Keratinocyte (primary cell): ENCODE measurements around the gene SHPK. TPM values are rescaled to one million over a fixed set of nuclear protein-coding genes. Genes with fewer than 3 reads are reported as not detected.

ENCODE experiments used
- DNase-seq: peaks from one replicate; pipeline ENCODE4 v3.0.0-alpha.2; 2011; ENCODE audit warnings: low read depth, missing footprints, low spot score
- FAIRE-seq: peaks from 2 replicates; lab custom pipeline; 2011; peaks lifted over from hg19 to GRCh38; lab: Jason Lieb, UNC
- H2AFZ ChIP-seq: 2 replicates; pipeline ENCODE4 v1.6.0; 2012; ENCODE audit warnings: low read length, control low read depth, inconsistent platforms; ENCODE audit not compliant: control insufficient read depth
- H3K27ac ChIP-seq: 2 replicates; pipeline ENCODE4 v1.5.1; 2011; ENCODE audit warnings: low read length; ENCODE audit not compliant: control insufficient read depth, insufficient read depth
- H3K27me3 ChIP-seq: 3 replicates; pipeline ENCODE4 v1.6.0; 2011; ENCODE audit warnings: low read length; ENCODE audit not compliant: control insufficient read depth, insufficient read depth; ENCODE audit errors: extremely low read depth
- H3K36me3 ChIP-seq, 2 experiments: 2 replicates in 1 of 2; 3 replicates in 1 of 2; pipeline ENCODE4 v1.5.1; 2011; ENCODE audit warnings: low read length in 2 of 2, mild to moderate bottlenecking in 1 of 2; ENCODE audit not compliant: control insufficient read depth in 2 of 2, insufficient read depth in 2 of 2; ENCODE audit errors: extremely low read depth in 1 of 2
- H3K4me1 ChIP-seq: 3 replicates; pipeline ENCODE4 v1.5.1; 2011; ENCODE audit warnings: low read length; ENCODE audit not compliant: control insufficient read depth, insufficient read depth; ENCODE audit errors: extremely low read depth
- H3K4me2 ChIP-seq: 3 replicates; pipeline ENCODE4 v1.6.0; 2011; ENCODE audit warnings: low read depth, low read length; ENCODE audit not compliant: control insufficient read depth, insufficient read depth; ENCODE audit errors: extremely low read depth
- H3K4me3 ChIP-seq, 3 experiments: fragments of 200-600 bp in 1 of 3; sonication (generic) in 1 of 3; 2 replicates in 2 of 3; 3 replicates in 1 of 3; pipeline ENCODE4 v1.5.1; 2011 to 2016; ENCODE audit warnings: low read length in 3 of 3, mild to moderate bottlenecking in 3 of 3, control low read depth in 2 of 3, inconsistent platforms in 1 of 3, low read depth in 1 of 3, mixed read lengths in 1 of 3, mixed run types in 1 of 3, moderate library complexity in 1 of 3; ENCODE audit not compliant: control insufficient read depth in 2 of 3, insufficient read depth in 2 of 3; ENCODE audit errors: extremely low read depth in 1 of 3
- H3K79me2 ChIP-seq: 2 replicates; pipeline ENCODE4 v1.6.0; 2012; ENCODE audit warnings: low read length; ENCODE audit not compliant: control insufficient read depth, insufficient read depth
- H3K9ac ChIP-seq: 3 replicates; pipeline ENCODE4 v1.6.0; 2011; ENCODE audit warnings: low read length; ENCODE audit not compliant: control insufficient read depth, insufficient read depth; ENCODE audit errors: extremely low read depth
- H3K9me1 ChIP-seq: 3 replicates; pipeline ENCODE4 v1.6.0; 2011; ENCODE audit warnings: low read length; ENCODE audit not compliant: control insufficient read depth, insufficient read depth; ENCODE audit errors: extremely low read depth
- H3K9me3 ChIP-seq: 2 replicates; pipeline ENCODE4 v1.5.1; 2012; ENCODE audit warnings: low read depth, low read length; ENCODE audit not compliant: control insufficient read depth
- H4K20me1 ChIP-seq: 3 replicates; pipeline ENCODE4 v1.6.0; 2011; ENCODE audit warnings: low read length; ENCODE audit not compliant: control insufficient read depth, insufficient read depth; ENCODE audit errors: extremely low read depth
- CTCF ChIP-seq, 3 experiments: IDR thresholded peaks in 1 of 3; conservative IDR thresholded peaks in 1 of 3; optimal IDR thresholded peaks in 1 of 3; 2 replicates in 2 of 3; 3 replicates in 1 of 3; pipeline versions ENCODE3 to v1.5.1; 2011; ENCODE audit warnings: low read length in 3 of 3, mild to moderate bottlenecking in 3 of 3, moderate library complexity in 2 of 3, control low read depth in 1 of 3, inconsistent platforms in 1 of 3; ENCODE audit not compliant: insufficient read depth in 2 of 3; ENCODE audit errors: extremely low read depth in 1 of 3
- EZH2 ChIP-seq: IDR thresholded peaks from one replicate; pipeline ENCODE4 v1.6.1; 2012; ENCODE audit warnings: inconsistent platforms, mild to moderate bottlenecking, low read length, moderate library complexity
- dilution Hi-C: fragments of 300-500 bp; cut with MboI; formaldehyde crosslinking; loops from one replicate; pipeline ENCODE4 v1.7.0; 2020; ENCODE audit warnings: low sequenced_read_pairs; ENCODE audit not compliant: extremely low pct_ligation_motif_present
- polyA plus RNA-seq, 5 experiments: library from polyadenylated mRNA; depleted of rRNA in 3 of 5; stranded (reverse) in 3 of 5; stranded (forward) in 1 of 5; unstranded in 1 of 5; fragments of >200 nt; gene quantifications; 1 replicate in 1 of 5; 2 replicates in 3 of 5; 3 replicates in 1 of 5; pipeline versions ENCODE4 v1.2.1 to v1.2.3, GENCODE V29; 2011 to 2012; ENCODE audit warnings: missing spikeins in 2 of 5, low read depth in 1 of 5, low replicate concordance in 1 of 5

The SHPK gene
- polyA plus RNA-seq, 1 donor (not counting 4 experiments of a cell fraction or from before 2014, with no cell fraction given) = 9.2 TPM

- TF ChIP-seq CTCF (optimal IDR thresholded peaks at IDR 0.05 in 1 of 3, IDR thresholded peaks at IDR 0.05 in 1 of 3, conservative IDR thresholded peaks at IDR 0.05 in 1 of 3; ENCODE audit: extremely low read depth in 1 of 3, insufficient read depth in 2 of 3, low read length in 3 of 3) (no peak), EZH2 (no peak)
- H3K27ac ChIP-seq = no peak overlapping the region
- H4K20me1 ChIP-seq = no peaks in the 10 kb centered on the region
- H3K9me3 ChIP-seq = no peaks in the 10 kb centered on the region
- H3K4me1 ChIP-seq = peaks cover 17% of the 10 kb centered on the region
- H3K4me3 ChIP-seq = no peak overlapping the region
- H3K4me2 ChIP-seq = no peak overlapping the region
- H2AFZ ChIP-seq = no peak overlapping the region
- FAIRE-seq = no peak
- H3K9me1 ChIP-seq = peaks cover 5% of the 10 kb centered on the region
- H3K36me3 ChIP-seq = peaks cover 3 to 11% of the 10 kb centered on the region in 2 experiments
- H3K79me2 ChIP-seq = no peaks in the 10 kb centered on the region
- no peak overlapping the region for H3K9ac ChIP-seq
- no peaks in the 10 kb centered on the region for H3K27me3 ChIP-seq
- dilution Hi-C loops = no loop called here
- no peak for DNase-seq
Measured at GRCh38 chr17:3656353-3656752, 20.3 kb upstream of the SHPK start.

GRCh38 chr17:3655766-3656165 lies 19.7 kb upstream of the SHPK start:
- TF ChIP-seq EZH2 (no peak), CTCF (optimal IDR thresholded peaks at IDR 0.05 in 1 of 3, IDR thresholded peaks at IDR 0.05 in 1 of 3, conservative IDR thresholded peaks at IDR 0.05 in 1 of 3; ENCODE audit: extremely low read depth in 1 of 3, insufficient read depth in 2 of 3, low read length in 3 of 3) (no peak)
- Histone ChIP-seq H3K79me2 (no peaks in the 10 kb centered on the region), H3K27me3 (no peaks in the 10 kb centered on the region), H4K20me1 (no peaks in the 10 kb centered on the region), H3K27ac (no peak overlapping the region), H3K4me2 (no peak overlapping the region), H3K9me1 (peaks cover 3% of the 10 kb centered on the region), H2AFZ (no peak overlapping the region), H3K36me3 (peaks cover 0 to 8% of the 10 kb centered on the region in 2 experiments), H3K4me3 (no peak overlapping the region), H3K9me3 (no peaks in the 10 kb centered on the region), H3K4me1 (peaks cover 17% of the 10 kb centered on the region), H3K9ac (no peak overlapping the region)
- FAIRE-seq = no peak
- DNase-seq = no peak
- dilution Hi-C loops = no loop called here
